Kidney epithelial cell (primary cell): ENCODE results near the gene RFTN2. TPM values are rescaled to one million over a fixed set of nuclear protein-coding genes. Genes with fewer than 3 reads are reported as not detected.
"Not testable (repeated sequence)": the region's sequence is repeated elsewhere in the genome, so short reads cannot be mapped to it uniquely, and the experiment has no call there.

ENCODE experiments used
- DNase-seq: peaks from one replicate; pipeline ENCODE4 v3.0.0-alpha.2; 2010; ENCODE audit warnings: low read depth
- H3K27me3 ChIP-seq: 2 replicates; pipeline ENCODE4 v1.6.0; 2011; ENCODE audit warnings: low read length; ENCODE audit not compliant: control insufficient read depth, insufficient read depth
- H3K36me3 ChIP-seq: 2 replicates; pipeline ENCODE4 v1.5.1; 2011; ENCODE audit warnings: low read length; ENCODE audit not compliant: control insufficient read depth, insufficient read depth
- H3K4me3 ChIP-seq: 2 replicates; pipeline ENCODE4 v1.5.1; 2011; ENCODE audit warnings: low read depth, mild to moderate bottlenecking, control low read depth, low read length
- total RNA-seq: library from RNA; depleted of rRNA; stranded (reverse); fragments of >200 nt; gene quantifications from 2 replicates; pipeline ENCODE4 v1.2.3, GENCODE V29; 2015
- TF ChIP-seq, protein P1 (sequence below): IDR thresholded peaks from 2 replicates; pipeline ENCODE4 v1.5.1; 2011; ENCODE audit warnings: mild to moderate bottlenecking, moderate library complexity, low read length, control low read depth, inconsistent platforms; ENCODE audit not compliant: insufficient read depth, poor library complexity, severe bottlenecking

Gene RFTN2
- total RNA-seq, 1 donor from 2014 or later, result under 0.01 TPM

DNA sequence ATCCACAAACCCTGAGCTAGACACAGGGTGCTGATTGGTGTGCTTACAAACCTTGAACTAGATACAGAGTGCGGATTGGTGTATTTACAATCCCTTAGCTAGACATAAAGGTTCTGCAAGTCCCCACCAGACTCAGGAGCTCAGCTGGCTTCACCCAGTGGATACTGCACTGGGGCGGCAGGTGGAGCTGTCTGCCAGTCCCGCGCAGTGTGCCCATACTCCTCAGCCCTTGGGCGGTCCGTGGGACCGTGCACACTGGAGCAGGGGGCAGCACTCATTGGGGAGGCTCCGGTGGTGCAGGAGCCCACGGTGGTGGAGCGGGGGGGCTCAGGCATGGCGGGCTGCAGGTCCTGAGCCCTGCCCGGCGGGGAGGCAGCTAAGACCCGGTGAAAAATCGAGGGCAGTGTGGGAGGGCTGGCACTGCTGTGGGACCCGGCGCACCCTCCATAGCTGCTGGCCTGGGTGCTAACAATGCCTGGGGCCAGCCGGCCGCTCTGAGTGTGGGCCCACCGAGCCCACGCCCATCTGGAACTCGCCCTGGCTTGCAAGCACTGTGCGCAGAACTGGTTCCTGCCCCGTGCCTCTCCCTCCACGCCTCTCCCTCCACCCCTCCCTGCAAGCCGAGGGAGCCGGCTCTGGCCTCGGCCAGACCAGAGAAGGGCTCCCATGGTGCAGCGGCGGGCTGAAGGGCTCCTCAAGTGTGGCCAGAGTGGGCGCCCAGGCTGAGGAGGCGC is 83.9 kb downstream of the RFTN2 start:
- no peak for DNase-seq
- H3K4me3 ChIP-seq, result no peak overlapping the region
- H3K36me3 ChIP-seq, result no peaks in the 10 kb centered on the region
- TF ChIP-seq, protein P1, sequence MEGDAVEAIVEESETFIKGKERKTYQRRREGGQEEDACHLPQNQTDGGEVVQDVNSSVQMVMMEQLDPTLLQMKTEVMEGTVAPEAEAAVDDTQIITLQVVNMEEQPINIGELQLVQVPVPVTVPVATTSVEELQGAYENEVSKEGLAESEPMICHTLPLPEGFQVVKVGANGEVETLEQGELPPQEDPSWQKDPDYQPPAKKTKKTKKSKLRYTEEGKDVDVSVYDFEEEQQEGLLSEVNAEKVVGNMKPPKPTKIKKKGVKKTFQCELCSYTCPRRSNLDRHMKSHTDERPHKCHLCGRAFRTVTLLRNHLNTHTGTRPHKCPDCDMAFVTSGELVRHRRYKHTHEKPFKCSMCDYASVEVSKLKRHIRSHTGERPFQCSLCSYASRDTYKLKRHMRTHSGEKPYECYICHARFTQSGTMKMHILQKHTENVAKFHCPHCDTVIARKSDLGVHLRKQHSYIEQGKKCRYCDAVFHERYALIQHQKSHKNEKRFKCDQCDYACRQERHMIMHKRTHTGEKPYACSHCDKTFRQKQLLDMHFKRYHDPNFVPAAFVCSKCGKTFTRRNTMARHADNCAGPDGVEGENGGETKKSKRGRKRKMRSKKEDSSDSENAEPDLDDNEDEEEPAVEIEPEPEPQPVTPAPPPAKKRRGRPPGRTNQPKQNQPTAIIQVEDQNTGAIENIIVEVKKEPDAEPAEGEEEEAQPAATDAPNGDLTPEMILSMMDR, result no peak
- H3K27me3 ChIP-seq, result no peaks in the 10 kb centered on the region

DNA sequence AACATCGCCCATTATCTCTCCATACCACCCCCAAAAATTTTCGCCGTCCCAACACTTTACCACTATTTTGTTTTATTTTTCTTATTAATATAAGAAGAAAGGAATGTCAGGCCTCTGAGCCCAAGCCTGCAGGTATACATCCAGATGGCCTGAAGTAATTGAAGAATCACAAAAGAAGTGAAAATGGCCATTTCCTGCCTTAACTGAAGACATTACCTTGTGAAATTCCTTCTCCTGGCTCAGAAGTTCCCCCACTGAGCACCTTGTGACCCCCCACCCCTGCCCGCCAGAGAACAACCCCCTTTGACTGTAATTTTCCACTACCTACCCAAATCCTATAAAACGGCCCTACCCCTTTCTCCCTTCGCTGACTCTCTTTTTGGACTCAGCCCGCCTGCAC is 88.1 kb downstream of the RFTN2 start:
- H3K27me3 ChIP-seq, DNase-seq, H3K36me3 ChIP-seq, H3K4me3 ChIP-seq: not testable (repeated sequence)

DNA sequence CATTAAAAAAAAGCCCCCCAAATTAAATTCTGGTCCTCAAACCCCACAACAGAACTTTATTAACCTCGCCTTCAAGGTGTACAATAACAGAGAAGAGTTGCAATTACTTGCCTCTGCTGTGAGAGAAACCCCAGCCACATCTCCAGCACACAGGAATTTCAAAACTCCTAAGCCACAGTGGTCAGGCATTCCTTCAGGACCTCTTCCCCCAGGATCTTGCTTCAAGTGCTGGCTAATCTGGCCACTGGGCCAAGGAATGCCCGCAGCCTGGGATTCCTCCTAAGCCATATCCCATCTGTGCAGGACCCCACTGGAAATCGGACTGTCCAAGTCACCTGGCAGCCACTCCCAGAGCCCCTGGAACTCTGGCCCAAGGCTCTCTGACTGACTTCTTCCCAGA is 95.2 kb downstream of the RFTN2 start:
- H3K36me3 ChIP-seq, H3K4me3 ChIP-seq, DNase-seq: not testable (repeated sequence)

DNA sequence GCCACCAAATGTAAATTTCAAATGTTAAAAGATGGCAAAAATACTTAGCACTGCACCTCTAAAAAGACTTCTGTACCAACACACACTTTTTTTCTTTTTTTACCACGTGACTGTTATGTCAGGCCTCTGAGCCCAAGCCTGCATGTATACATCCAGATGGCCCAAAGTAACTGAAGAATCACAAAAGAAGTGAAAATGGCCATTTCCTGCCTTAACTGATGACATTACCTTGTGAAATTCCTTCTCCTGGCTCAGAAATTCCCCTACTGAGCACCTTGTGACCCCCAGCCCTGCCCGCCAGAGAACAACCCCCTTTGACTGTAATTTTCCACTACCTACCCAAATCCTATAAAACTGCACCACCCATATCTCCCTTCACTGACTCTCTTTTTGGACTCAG is 97.1 kb downstream of the RFTN2 start:
- not testable (repeated sequence) for H3K27me3 ChIP-seq, H3K4me3 ChIP-seq, H3K36me3 ChIP-seq, DNase-seq

More for the DNA sequence above, 95.2 kb downstream of the RFTN2 start:
- H3K27me3 ChIP-seq, result not testable (repeated sequence)

DNA sequence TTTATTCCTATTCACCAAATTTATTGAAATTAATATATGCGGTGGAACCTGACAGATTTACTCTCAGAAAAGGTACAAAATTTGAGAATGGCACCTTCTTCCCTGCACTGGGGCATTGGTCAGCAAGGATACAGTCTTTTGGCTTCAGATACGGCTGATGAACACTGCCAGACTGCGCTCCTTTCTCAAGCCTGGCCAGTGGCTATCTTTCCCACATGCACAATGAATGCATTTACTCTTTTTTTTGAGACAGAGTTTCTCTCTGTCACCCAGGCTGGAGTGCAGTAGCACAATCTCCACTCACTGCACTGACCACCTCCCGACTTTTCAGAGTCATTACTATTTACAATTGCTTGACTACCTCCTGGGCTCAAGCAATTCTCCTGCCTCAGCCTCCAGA is 97.9 kb downstream of the RFTN2 start:
- TF ChIP-seq, protein P1, result no peak
- Histone ChIP-seq H3K27me3 (no peaks in the 10 kb centered on the region), H3K36me3 (no peaks in the 10 kb centered on the region), H3K4me3 (no peak overlapping the region)
- no peak for DNase-seq

DNA sequence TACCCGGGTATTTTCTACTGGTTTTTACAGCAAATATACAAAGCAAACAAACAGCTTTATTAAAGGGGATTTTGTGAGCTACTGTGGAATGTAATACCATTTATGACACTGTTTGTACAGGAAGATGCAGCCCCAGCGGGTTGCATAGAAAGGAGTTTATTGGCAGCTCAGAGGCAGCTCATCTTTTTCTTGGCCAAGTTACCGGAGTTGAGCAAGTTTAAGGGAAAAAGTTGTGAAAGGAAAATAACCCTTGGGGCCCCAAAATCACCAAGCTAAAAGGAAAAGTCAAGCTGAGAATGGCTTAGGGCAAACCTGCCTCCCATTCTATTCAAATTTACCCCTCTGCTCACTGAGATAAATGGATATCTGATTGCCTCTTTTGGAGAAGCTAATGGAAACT is 98.8 kb downstream of the RFTN2 start:
- Histone ChIP-seq H3K36me3 (no peaks in the 10 kb centered on the region), H3K27me3 (no peaks in the 10 kb centered on the region), H3K4me3 (no peak overlapping the region)
- no peak for DNase-seq
- TF ChIP-seq, protein P1, result no peak

GRCh38 chr2:197575987-197576386 is 99.4 kb downstream of the RFTN2 start:
- Histone ChIP-seq H3K27me3 (no peaks in the 10 kb centered on the region), H3K36me3 (no peaks in the 10 kb centered on the region), H3K4me3 (no peak overlapping the region)
- no peak for DNase-seq
- TF ChIP-seq, protein P1, result no peak
